A204.1 (cell line): ENCODE measurements around the gene PYCR2.

Experiments
- FAIRE-seq: peaks from 2 replicates; lab custom pipeline; 2012; peaks lifted over from hg19 to GRCh38; lab: Jason Lieb, UNC

Gene PYCR2

DNA sequence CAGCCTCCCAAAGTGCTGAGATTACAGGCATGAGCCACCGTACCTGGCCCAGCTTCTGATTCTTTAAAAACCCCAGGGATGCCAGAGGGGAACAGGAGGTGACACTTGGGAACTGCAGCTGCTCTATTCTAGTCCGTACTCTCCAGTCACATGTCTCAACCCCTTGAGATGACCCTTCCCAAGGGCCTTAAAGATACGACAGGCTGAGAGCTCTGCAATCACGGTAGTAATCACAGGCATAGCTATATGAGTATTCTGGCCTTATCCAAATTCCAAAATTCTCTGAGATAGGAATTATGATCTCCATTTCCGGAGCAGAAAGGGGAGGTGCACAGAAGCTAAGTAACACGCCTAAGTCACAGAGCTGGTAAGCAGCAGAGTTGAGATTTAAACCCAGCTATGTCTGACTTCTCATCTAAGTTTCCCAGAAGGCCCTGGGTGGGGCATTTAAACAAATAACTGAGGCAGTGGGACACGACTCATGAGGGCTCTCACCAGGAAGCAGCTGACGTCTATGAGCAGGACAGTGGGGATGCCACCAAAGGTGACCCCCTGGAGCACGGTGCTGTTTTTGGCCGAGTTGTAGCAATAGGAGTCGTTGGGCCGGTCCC, 47.0 kb downstream of the PYCR2 start:
- FAIRE-seq, result no peak

DNA sequence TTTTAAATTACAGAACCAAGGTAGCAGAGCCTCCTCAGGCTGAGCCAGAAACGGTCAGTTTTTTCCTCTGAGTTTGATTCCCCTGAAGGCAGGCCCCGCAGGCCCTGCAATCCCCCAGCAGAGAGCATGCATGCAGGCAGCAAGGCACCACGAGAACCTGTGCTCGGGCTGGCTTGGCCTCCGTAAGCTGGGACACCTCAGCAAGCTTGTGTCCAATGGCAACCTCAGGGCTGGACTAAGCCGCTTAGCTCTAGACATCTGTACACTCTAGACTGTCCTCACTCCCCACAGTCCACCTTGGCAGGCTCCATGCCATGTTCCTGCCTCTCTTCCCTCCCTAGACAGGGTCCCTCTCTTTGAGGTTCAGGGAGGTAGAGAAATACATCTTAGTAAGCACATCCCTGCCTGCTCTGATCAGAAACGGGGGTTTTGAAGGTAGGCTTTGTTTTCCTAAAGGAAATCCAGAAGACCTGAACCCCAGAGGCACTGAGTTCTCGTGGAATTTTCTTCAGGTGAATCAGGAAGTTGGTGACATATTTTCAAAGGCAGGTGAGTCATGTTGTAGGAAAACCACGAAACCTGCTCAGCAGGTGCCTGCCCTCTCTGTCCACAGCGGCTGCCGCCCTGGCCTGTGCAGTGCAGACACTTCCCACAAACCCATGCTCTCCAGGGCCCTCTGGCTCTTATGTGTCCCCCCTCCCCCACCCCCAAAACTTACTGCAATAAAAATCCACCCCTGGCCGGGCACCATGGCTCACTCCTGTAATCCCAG, 48.8 kb downstream of the PYCR2 start:
- FAIRE-seq, result no peak

DNA sequence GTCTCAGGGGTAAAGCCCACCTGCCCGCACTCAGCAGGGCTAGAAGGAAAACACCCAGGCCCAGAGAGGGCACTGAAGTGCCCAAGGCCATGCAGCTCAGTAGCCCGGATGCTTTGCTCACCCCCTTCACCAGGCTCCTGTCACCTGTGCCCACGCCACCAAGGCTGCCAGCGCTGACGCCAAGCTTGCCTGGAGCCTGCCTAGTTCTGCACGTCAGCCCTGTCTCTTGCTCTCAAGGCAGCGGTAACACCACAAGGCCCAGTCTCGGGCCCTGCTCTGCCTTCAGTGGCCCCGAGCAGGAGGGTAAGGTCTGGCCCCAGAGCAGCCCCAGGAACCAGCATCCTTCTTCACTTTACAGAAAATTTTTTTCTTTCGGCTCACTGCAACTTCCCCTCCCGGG, 49.6 kb downstream of the PYCR2 start:
- no peak for FAIRE-seq

DNA sequence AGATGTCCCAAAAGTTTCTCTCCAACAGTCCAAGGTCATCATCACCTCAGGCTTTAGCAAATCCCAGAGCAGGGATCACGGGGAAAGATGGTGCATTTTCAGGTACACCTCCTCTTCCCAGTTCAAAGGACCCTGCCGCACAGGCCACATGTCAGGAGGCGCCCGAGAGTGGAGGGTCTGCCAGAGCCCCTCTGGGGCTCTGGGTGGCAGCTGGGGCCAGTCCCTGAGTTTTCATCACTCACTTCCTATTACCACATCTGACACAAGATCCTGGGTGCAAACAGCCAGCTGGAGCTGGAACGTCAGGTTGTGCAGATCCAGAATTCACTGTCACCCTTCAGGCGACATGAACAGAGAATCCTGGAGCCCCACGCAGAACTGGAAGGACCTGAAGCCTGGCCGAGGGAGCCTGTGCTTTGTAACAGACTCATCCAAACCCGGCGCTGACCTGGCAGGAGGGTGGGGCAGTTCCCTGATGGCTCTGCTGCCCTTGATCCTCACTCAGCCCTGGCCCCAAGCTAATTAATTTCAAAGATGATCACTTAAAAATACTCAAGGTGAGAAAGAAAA, 50.7 kb downstream of the PYCR2 start:
- no peak for FAIRE-seq

DNA sequence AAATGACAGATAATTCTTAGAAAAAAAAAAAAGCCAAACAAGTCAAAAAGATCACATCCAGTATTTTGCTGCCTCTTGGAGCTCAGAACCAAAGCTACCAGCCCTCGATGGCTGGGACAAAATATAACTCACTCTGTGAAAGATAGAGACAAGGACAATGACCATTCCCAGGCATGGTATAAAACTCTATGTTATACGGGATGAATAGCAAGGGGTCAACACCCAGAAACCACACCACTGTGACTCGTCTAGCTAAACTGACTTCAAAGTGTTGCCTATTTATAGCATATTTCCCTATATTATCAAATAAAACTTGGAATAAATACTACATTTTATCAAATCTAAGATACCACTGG, 52.0 kb downstream of the PYCR2 start:
- FAIRE-seq, result no peak

DNA sequence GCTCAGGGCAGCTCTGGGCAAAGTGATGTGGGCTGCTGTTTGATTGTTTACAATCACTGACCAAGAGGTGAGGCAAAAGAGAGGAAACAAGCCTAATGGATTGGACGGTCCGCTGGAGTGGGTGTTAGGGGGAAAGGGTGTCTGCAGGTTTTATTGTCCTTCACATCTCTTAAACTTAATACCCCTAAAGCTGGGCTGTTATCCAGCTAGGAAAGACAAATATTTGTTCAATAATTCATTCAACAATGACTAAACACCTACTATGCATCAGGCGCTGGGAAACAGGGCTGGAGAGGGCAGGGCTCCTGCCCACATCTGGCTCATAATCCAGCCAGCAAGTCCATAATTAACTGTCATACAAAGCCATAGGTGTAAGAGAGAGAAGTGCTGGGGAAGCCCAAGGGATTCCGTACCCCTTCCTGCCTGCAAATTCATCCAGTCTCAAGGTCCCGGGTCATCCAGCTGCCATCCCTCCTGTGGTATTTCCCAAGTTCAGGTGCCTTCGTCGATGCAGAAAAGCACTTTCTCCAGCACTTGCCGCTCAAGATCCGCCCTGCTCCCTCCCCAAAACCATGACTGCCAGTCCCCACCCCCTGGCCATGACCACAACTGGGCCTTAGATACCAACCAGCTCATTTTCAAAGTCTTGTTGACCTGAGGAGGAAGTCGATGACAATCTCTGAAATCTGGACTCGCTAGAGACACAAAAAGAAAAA, 52.5 kb downstream of the PYCR2 start:
- no peak for FAIRE-seq

DNA sequence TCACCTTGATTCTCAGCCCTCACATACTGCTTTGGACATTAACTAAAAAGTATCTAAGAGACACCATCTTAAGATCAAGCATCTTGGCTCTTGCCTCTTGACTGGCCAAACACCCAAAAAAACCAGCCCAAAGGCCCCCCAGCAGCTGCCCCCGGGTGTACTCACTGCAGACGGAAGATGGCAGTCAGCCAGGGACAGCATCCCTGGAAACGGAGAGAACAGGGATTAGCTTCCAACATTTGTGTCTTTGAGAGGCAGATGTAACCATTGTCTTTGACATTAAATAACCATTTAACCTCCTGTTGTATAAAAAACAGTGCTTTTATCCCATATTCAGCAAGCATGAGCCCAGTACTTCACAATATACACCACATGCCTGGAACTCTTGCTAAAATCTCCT, 53.1 kb downstream of the PYCR2 start:
- FAIRE-seq, result no peak
